Hematopoietic multipotent progenitor cell treated with erythropoietin and hydrocortisone succinate and interleukin-3 and kit ligand, for 15 days (in vitro differentiated cells): ENCODE results near the gene HMGCS1.
"Not testable (repeated sequence)": the region's sequence is repeated elsewhere in the genome, so short reads cannot be mapped to it uniquely, and the experiment has no call there.

Source experiments
- DNase-seq: peaks from one replicate; pipeline ENCODE4 v3.0.0-alpha.2; 2015; ENCODE audit warnings: low spot score

Gene HMGCS1

GRCh38 chr5:43312076-43312661 lies 1.0 kb downstream of the HMGCS1 start:
- no peak for DNase-seq

GRCh38 chr5:43309637-43310036 lies 3.6 kb downstream of the HMGCS1 start:
- DNase-seq, result no peak

GRCh38 chr5:43309122-43309521 lies 4.1 kb downstream of the HMGCS1 start:
- no peak for DNase-seq

- DNase-seq, result not testable (repeated sequence)
These were observed 6.3 kb downstream of the HMGCS1 start for GRCh38 chr5:43306954-43307353.

GRCh38 chr5:43305948-43306565 lies 7.2 kb downstream of the HMGCS1 start:
- peak; percentile 74 for DNase-seq

- no peak for DNase-seq
These were observed 8.7 kb downstream of the HMGCS1 start for GRCh38 chr5:43304525-43304924.

- no peak for DNase-seq
These were observed 10.0 kb downstream of the HMGCS1 start for GRCh38 chr5:43303242-43303641.

GRCh38 chr5:43302481-43302880 lies 10.7 kb downstream of the HMGCS1 start:
- no peak for DNase-seq

GRCh38 chr5:43301653-43302091 lies 11.5 kb downstream of the HMGCS1 start:
- no peak for DNase-seq

- DNase-seq, result no peak
These were observed 13.1 kb downstream of the HMGCS1 start for GRCh38 chr5:43300112-43300511.

- no peak for DNase-seq
These were observed 14.8 kb downstream of the HMGCS1 start for GRCh38 chr5:43298443-43298842.

GRCh38 chr5:43296835-43297234 lies 16.4 kb downstream of the HMGCS1 start:
- no peak for DNase-seq

- no peak for DNase-seq
These were observed 18.0 kb downstream of the HMGCS1 start for GRCh38 chr5:43295202-43295601.

GRCh38 chr5:43294226-43294625 lies 19.0 kb downstream of the HMGCS1 start:
- no peak for DNase-seq

- no peak for DNase-seq
These were observed 22.5 kb downstream of the HMGCS1 start for GRCh38 chr5:43290726-43291125.

- no peak for DNase-seq
These were observed 24.9 kb downstream of the HMGCS1 start for GRCh38 chr5:43288269-43288831.

- DNase-seq, result no peak
These were observed 25.7 kb downstream of the HMGCS1 start for GRCh38 chr5:43287493-43287892.

GRCh38 chr5:43286623-43287022 lies 26.6 kb downstream of the HMGCS1 start:
- DNase-seq, result no peak

- DNase-seq, result no peak
These were observed 31.2 kb downstream of the HMGCS1 start for GRCh38 chr5:43281840-43282658.

- DNase-seq, result no peak
These were observed 33.5 kb downstream of the HMGCS1 start for GRCh38 chr5:43279548-43280274.

- DNase-seq, result no peak
These were observed 37.8 kb downstream of the HMGCS1 start for GRCh38 chr5:43275391-43275790.

GRCh38 chr5:43274435-43275114 lies 38.6 kb downstream of the HMGCS1 start:
- no peak for DNase-seq
